GM21737 (cell line): ENCODE results near the gene TEX54.
"Not testable (repeated sequence)": the region's sequence is repeated elsewhere in the genome, so short reads cannot be mapped to it uniquely, and the experiment has no call there.

ENCODE experiments used
- ATAC-seq: cut with Tn5 transposase; IDR thresholded peaks from one replicate; pipeline ENCODE4 v1.9.1; 2021; ENCODE audit warnings: mild to moderate bottlenecking, moderate library complexity; ENCODE audit not compliant: unreplicated experiment

Gene TEX54

GRCh38 chr11:62855571-62856332 is 23.1 kb upstream of the TEX54 start:
- ATAC-seq, result peak; percentile 86

- no peak for ATAC-seq
Observed at GRCh38 chr11:62854825-62855570, 22.4 kb upstream of the TEX54 start.

GRCh38 chr11:62854013-62854824 is 21.6 kb upstream of the TEX54 start:
- ATAC-seq, result no peak

GRCh38 chr11:62853279-62853965 is 20.8 kb upstream of the TEX54 start:
- ATAC-seq, result no peak

- no peak for ATAC-seq
Observed at GRCh38 chr11:62852523-62853188, 20.0 kb upstream of the TEX54 start.

GRCh38 chr11:62851807-62852522 is 19.3 kb upstream of the TEX54 start:
- ATAC-seq, result no peak

GRCh38 chr11:62850911-62851806 is 18.5 kb upstream of the TEX54 start:
- ATAC-seq, result no peak

GRCh38 chr11:62847767-62848314 is 15.2 kb upstream of the TEX54 start:
- no peak for ATAC-seq

GRCh38 chr11:62846177-62846576 is 13.5 kb upstream of the TEX54 start:
- ATAC-seq, result no peak

- ATAC-seq, result no peak
Observed at GRCh38 chr11:62844154-62844553, 11.5 kb upstream of the TEX54 start.

- no peak for ATAC-seq
Observed at GRCh38 chr11:62843466-62843865, 10.8 kb upstream of the TEX54 start.

- ATAC-seq, result not testable (repeated sequence)
Observed at GRCh38 chr11:62842891-62843290, 10.2 kb upstream of the TEX54 start.

GRCh38 chr11:62842171-62842741 is 9.6 kb upstream of the TEX54 start:
- no peak for ATAC-seq

GRCh38 chr11:62841361-62842170 is 8.9 kb upstream of the TEX54 start:
- peak; percentile 41 for ATAC-seq

GRCh38 chr11:62840721-62841360 is 8.2 kb upstream of the TEX54 start:
- not testable (repeated sequence) for ATAC-seq

GRCh38 chr11:62839050-62839945 is 6.7 kb upstream of the TEX54 start, which contains the start of gene WDR74:
Gene WDR74, minus strand, starts transcription at chr11:62839590. Its CDS starts 20 bp downstream, at chr11:62839570.
- ATAC-seq, result peak; percentile 44
